ENCODE data around the gene ABCA5.

DNA sequence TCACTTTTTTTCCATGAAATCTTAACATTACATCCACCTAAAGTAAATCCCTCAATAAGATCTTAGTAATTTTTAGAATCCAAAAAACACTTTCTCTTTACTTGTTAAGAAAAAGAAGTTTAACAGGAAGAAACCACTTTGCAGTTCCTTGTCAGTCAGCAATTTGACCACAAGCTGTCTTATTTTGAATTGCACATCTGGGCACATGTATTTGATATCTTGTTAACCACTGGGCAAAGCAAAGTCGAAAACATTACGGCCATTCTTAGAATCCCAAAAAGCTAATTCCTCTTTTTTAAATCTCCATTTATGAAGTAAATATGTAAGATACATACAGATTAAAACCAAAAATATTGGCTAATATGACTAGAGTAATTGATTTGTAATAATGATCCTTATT is 99.4 kb downstream of the ABCA5 start:
- TF ChIP-seq POLR2AphosphoS5 (IDR thresholded peaks at IDR 0.05; ENCODE audit: low read depth) (no peak), CTCF (IDR thresholded peaks at IDR 0.05; ENCODE audit: insufficient read depth, low read length) (no peak), GABPA (IDR thresholded peaks at IDR 0.05; ENCODE audit: low read depth) (no peak), SPI1 (IDR thresholded peaks at IDR 0.05; ENCODE audit: borderline replicate concordance, low read depth) (no peak)
- TF ChIP-seq, protein P1, sequence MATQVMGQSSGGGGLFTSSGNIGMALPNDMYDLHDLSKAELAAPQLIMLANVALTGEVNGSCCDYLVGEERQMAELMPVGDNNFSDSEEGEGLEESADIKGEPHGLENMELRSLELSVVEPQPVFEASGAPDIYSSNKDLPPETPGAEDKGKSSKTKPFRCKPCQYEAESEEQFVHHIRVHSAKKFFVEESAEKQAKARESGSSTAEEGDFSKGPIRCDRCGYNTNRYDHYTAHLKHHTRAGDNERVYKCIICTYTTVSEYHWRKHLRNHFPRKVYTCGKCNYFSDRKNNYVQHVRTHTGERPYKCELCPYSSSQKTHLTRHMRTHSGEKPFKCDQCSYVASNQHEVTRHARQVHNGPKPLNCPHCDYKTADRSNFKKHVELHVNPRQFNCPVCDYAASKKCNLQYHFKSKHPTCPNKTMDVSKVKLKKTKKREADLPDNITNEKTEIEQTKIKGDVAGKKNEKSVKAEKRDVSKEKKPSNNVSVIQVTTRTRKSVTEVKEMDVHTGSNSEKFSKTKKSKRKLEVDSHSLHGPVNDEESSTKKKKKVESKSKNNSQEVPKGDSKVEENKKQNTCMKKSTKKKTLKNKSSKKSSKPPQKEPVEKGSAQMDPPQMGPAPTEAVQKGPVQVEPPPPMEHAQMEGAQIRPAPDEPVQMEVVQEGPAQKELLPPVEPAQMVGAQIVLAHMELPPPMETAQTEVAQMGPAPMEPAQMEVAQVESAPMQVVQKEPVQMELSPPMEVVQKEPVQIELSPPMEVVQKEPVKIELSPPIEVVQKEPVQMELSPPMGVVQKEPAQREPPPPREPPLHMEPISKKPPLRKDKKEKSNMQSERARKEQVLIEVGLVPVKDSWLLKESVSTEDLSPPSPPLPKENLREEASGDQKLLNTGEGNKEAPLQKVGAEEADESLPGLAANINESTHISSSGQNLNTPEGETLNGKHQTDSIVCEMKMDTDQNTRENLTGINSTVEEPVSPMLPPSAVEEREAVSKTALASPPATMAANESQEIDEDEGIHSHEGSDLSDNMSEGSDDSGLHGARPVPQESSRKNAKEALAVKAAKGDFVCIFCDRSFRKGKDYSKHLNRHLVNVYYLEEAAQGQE (IDR thresholded peaks at IDR 0.05; ENCODE audit: insufficient replicate concordance, low read depth): no peak

All from HL-60 (cell line).